Activated T-cell treated with anti-CD3 and anti-CD28 coated beads for 48 hours (primary cell): ENCODE measurements around the gene TXNRD2.
"Not testable (repeated sequence)": the region's sequence is repeated elsewhere in the genome, so short reads cannot be mapped to it uniquely, and the experiment has no call there.

Experiments used
- DNase-seq: peaks from one replicate; pipeline ENCODE4 v3.0.0-alpha.2; 2020; ENCODE audit warnings: low read depth

Gene TXNRD2

GRCh38 chr22:19923914-19924513 is 17.6 kb downstream of the TXNRD2 start:
- DNase-seq = no peak

GRCh38 chr22:19921544-19922081 is 20.0 kb downstream of the TXNRD2 start:
- DNase-seq = no peak

- no peak for DNase-seq
Observed at GRCh38 chr22:19919701-19920363, 21.8 kb downstream of the TXNRD2 start.

- DNase-seq = no peak
Observed at GRCh38 chr22:19918332-19919106, 23.1 kb downstream of the TXNRD2 start.

- DNase-seq = no peak
Observed at GRCh38 chr22:19917389-19918138, 24.1 kb downstream of the TXNRD2 start.

GRCh38 chr22:19916941-19917340 is 24.7 kb downstream of the TXNRD2 start:
- no peak for DNase-seq

- no peak for DNase-seq
Observed at GRCh38 chr22:19916006-19916405, 25.6 kb downstream of the TXNRD2 start.

GRCh38 chr22:19915287-19915954 is 26.2 kb downstream of the TXNRD2 start:
- no peak for DNase-seq

- no peak for DNase-seq
Observed at GRCh38 chr22:19914201-19914943, 27.2 kb downstream of the TXNRD2 start.

- DNase-seq = no peak
Observed at GRCh38 chr22:19913337-19913936, 28.2 kb downstream of the TXNRD2 start.

GRCh38 chr22:19912271-19912999 is 29.2 kb downstream of the TXNRD2 start:
- DNase-seq = no peak

GRCh38 chr22:19911540-19912270 is 29.9 kb downstream of the TXNRD2 start:
- DNase-seq = no peak

GRCh38 chr22:19910180-19910744 is 31.4 kb downstream of the TXNRD2 start:
- no peak for DNase-seq

GRCh38 chr22:19909350-19910179 is 32.1 kb downstream of the TXNRD2 start:
- DNase-seq = peak; percentile 67

- DNase-seq = not testable (repeated sequence)
Observed at GRCh38 chr22:19907902-19908301, 33.7 kb downstream of the TXNRD2 start.

GRCh38 chr22:19906864-19907263 is 34.8 kb downstream of the TXNRD2 start:
- DNase-seq = not testable (repeated sequence)

GRCh38 chr22:19905347-19906276 is 36.0 kb downstream of the TXNRD2 start:
- DNase-seq = no peak
